ENCODE measurements around the gene MRPL10. TPM values are rescaled to one million over a fixed set of nuclear protein-coding genes. Genes with fewer than 3 reads are reported as not detected.

Gene MRPL10
- total and polyA plus RNA-seq, 2 of the 8 experiments (the other 6 are each of a cell fraction or from before 2014, with no cell fraction given) = 85.3 to 214 TPM

DNA sequence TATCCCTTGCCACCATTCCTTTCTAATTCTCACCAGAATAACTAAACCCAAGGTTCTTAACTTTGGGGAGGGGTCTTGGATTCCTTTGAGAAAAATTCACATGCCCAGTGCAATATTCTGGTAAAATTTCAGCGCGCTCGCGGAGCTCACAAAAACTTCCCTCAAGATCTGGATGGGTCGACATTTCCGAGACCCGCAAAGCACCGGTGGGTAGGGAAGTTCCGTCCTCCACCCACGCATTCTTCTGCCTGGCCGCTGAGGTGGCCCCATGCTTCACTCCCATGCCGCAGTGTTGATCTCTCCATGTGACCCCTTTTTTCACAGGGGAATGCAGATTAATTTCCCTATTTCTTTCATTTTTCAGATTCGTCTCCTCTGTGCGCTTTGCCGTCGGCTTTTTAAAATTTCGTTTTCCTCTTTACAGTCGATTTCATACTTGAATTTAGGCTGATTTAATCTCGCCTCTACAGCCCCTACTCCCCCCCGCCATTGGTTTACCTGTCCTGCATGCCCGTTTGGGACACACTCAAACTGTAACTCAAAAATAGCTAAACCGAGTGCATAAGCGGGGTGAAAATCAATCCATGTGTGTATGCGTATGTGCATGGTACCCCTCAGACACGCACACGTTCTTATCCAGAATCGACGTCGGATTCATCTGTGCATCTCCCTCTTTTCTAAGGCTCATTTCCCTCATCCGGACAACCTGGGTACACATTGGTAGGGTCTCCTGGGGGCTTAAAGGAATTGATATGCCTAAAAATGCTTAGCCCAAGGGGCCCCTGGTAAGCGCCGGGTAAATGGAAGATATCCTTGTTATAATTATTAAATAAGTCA, 21.0 kb upstream of the MRPL10 start (continued):
- TF ChIP-seq CBX8 (IDR thresholded peaks at IDR 0.05; ENCODE audit: borderline replicate concordance, low read depth, low read length) (no peak), SP4 (IDR thresholded peaks at IDR 0.05; ENCODE audit: low read length) (no peak), HDAC2 (IDR thresholded peaks at IDR 0.05; ENCODE audit: borderline replicate concordance in 1 of 2, low read depth in 2 of 2, low read length in 2 of 2) (no peak), RNF2 (IDR thresholded peaks at IDR 0.05; ENCODE audit: borderline replicate concordance, low read depth, low read length, missing control alignments, poor library complexity, severe bottlenecking) (peak; percentile 66), TBP (IDR thresholded peaks at IDR 0.05; ENCODE audit: low read depth, low read length) (no peak), RXRA (IDR thresholded peaks at IDR 0.05; ENCODE audit: insufficient read depth, low read depth, low read length) (no peak), POLR2AphosphoS5 (IDR thresholded peaks at IDR 0.05; ENCODE audit: low read depth, low read length) (no peak), NANOG (IDR thresholded peaks at IDR 0.05; ENCODE audit: insufficient read depth, low read depth, low read length, poor library complexity, severe bottlenecking) (no peak), CHD1 (IDR thresholded peaks at IDR 0.05; ENCODE audit: low read depth, low read length) (no peak), CBX5 (IDR thresholded peaks at IDR 0.05; ENCODE audit: low read depth, low read length) (no peak), EZH2 (IDR thresholded peaks at IDR 0.05; ENCODE audit: low read depth, low read length, severe bottlenecking) (peak; percentile 63), RAD21 (IDR thresholded peaks at IDR 0.05 in 1 of 2, conservative IDR thresholded peaks at IDR 0.05 in 1 of 2; ENCODE audit: low read depth in 2 of 2, low read length in 2 of 2) (no peak), RBBP5 (IDR thresholded peaks at IDR 0.05; ENCODE audit: borderline replicate concordance, low read depth, low read length) (no peak), PHF8 (conservative IDR thresholded peaks at IDR 0.05; ENCODE audit: low read depth, low read length) (no peak)
- TF ChIP-seq, protein P1, sequence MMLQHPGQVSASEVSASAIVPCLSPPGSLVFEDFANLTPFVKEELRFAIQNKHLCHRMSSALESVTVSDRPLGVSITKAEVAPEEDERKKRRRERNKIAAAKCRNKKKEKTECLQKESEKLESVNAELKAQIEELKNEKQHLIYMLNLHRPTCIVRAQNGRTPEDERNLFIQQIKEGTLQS (IDR thresholded peaks at IDR 0.05; ENCODE audit: insufficient read depth, low read depth, low read length) = no peak
- TF ChIP-seq, protein P2, sequence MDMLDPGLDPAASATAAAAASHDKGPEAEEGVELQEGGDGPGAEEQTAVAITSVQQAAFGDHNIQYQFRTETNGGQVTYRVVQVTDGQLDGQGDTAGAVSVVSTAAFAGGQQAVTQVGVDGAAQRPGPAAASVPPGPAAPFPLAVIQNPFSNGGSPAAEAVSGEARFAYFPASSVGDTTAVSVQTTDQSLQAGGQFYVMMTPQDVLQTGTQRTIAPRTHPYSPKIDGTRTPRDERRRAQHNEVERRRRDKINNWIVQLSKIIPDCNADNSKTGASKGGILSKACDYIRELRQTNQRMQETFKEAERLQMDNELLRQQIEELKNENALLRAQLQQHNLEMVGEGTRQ (IDR thresholded peaks at IDR 0.05; ENCODE audit: low read length) = no peak
- TF ChIP-seq, protein P3, sequence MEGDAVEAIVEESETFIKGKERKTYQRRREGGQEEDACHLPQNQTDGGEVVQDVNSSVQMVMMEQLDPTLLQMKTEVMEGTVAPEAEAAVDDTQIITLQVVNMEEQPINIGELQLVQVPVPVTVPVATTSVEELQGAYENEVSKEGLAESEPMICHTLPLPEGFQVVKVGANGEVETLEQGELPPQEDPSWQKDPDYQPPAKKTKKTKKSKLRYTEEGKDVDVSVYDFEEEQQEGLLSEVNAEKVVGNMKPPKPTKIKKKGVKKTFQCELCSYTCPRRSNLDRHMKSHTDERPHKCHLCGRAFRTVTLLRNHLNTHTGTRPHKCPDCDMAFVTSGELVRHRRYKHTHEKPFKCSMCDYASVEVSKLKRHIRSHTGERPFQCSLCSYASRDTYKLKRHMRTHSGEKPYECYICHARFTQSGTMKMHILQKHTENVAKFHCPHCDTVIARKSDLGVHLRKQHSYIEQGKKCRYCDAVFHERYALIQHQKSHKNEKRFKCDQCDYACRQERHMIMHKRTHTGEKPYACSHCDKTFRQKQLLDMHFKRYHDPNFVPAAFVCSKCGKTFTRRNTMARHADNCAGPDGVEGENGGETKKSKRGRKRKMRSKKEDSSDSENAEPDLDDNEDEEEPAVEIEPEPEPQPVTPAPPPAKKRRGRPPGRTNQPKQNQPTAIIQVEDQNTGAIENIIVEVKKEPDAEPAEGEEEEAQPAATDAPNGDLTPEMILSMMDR (IDR thresholded peaks at IDR 0.05; ENCODE audit: control extremely low read depth in 1 of 3, insufficient read depth in 1 of 3, low read depth in 1 of 3, low read length in 3 of 3) = no peak

Data from H1 (cell line).